Right atrium auricular region (tissue), 2 donors: Measurements from ENCODE around the gene RBP7. TPM values are rescaled to one million over a fixed set of nuclear protein-coding genes. Genes with fewer than 3 reads are reported as not detected.
A peak's percentile ranks its signal among the peaks of the same experiment; 100 is the strongest.

Source experiments
- DNase-seq: peaks from one replicate; pipeline ENCODE4 v3.0.0-alpha.2; 2019; ENCODE audit warnings: low spot score
- H3K27ac ChIP-seq, 2 donors: fragments of 200-600 bp; sonication (generic); 1 replicate in 1 of 2; 2 replicates in 1 of 2; pipeline ENCODE4 v1.5.1; 2016 to 2019
- H3K27me3 ChIP-seq, 2 donors: fragments of 200-600 bp; sonication (generic); one replicate each; pipeline versions ENCODE4 v1.5.1 to v1.6.0; 2017 to 2019
- H3K36me3 ChIP-seq: fragments of 200-600 bp; sonication (generic); one replicate; pipeline ENCODE4 v1.5.1; 2016
- H3K4me1 ChIP-seq, 2 donors: fragments of 200-600 bp; sonication (generic); one replicate each; pipeline versions ENCODE4 v1.5.1 to v1.6.0; 2017 to 2019
- H3K4me3 ChIP-seq, 2 donors: fragments of 200-600 bp; sonication (generic); 1 replicate in 1 of 2; 2 replicates in 1 of 2; pipeline ENCODE4 v1.5.1; 2017 to 2019; ENCODE audit warnings: mild to moderate bottlenecking in 1 of 2, moderate library complexity in 1 of 2
- H3K9me3 ChIP-seq, 2 donors: fragments of 200-600 bp; sonication (generic); one replicate each; pipeline ENCODE4 v1.5.1; 2019
- CTCF ChIP-seq, 2 donors: fragments of 200-600 bp; sonication (generic); IDR thresholded peaks; one replicate each; pipeline ENCODE4 v1.5.1; 2019; ENCODE audit warnings: antibody characterized with exemption in 2 of 2
- total RNA-seq, 2 donors: library from RNA; depleted of rRNA; stranded (reverse); fragments of >200 nt; gene quantifications; one replicate each; pipeline ENCODE4 v1.1.0, GENCODE V29; 2016

RBP7 gene
- total RNA-seq, 2 donors from 2014 or later = 31.4 to 33.9 TPM

GRCh38 chr1:10033359-10033845 lies 36.4 kb downstream of the RBP7 start:
- Histone ChIP-seq H3K4me3 (peak overlapping the region; percentile 87 to 90), H3K27me3 (no peaks in the 10 kb centered on the region), H3K9me3 (no peaks in the 10 kb centered on the region), H3K27ac (peak overlapping the region; percentile 94 to 95), H3K4me1 (peaks cover 0 to 27% of the 10 kb centered on the region in 2 donors), H3K36me3 (peaks cover 13% of the 10 kb centered on the region)
- no peak for DNase-seq
- no peak for TF ChIP-seq CTCF (IDR thresholded peaks at IDR 0.05)

GRCh38 chr1:10042746-10043145 lies 45.7 kb downstream of the RBP7 start:
- Histone ChIP-seq H3K27ac (no peak overlapping the region), H3K4me3 (no peak overlapping the region), H3K9me3 (no peaks in the 10 kb centered on the region), H3K27me3 (no peaks in the 10 kb centered on the region), H3K4me1 (peaks cover 0 to 33% of the 10 kb centered on the region in 2 donors), H3K36me3 (peaks cover under 1% of the 10 kb centered on the region)
- TF ChIP-seq CTCF (IDR thresholded peaks at IDR 0.05) = no peak
- no peak for DNase-seq

- H3K4me3 ChIP-seq = no peak overlapping the region
- H3K4me1 ChIP-seq = peaks cover 0 to 42% of the 10 kb centered on the region in 2 donors
- no peaks in the 10 kb centered on the region for H3K9me3 ChIP-seq
- H3K27ac ChIP-seq = peak overlapping the region; percentile 4 to 51
- H3K27me3 ChIP-seq = no peaks in the 10 kb centered on the region
- DNase-seq = no peak
- H3K36me3 ChIP-seq = no peaks in the 10 kb centered on the region
- no peak for TF ChIP-seq CTCF (IDR thresholded peaks at IDR 0.05)
Measured at GRCh38 chr1:10045480-10046355, 48.7 kb downstream of the RBP7 start.

GRCh38 chr1:10046356-10047085 lies 49.5 kb downstream of the RBP7 start:
- no peak for DNase-seq
- Histone ChIP-seq H3K9me3 (no peaks in the 10 kb centered on the region), H3K4me3 (no peak overlapping the region), H3K27me3 (no peaks in the 10 kb centered on the region), H3K36me3 (no peaks in the 10 kb centered on the region), H3K4me1 (peaks cover 0 to 45% of the 10 kb centered on the region in 2 donors), H3K27ac (peak overlapping the region; percentile 4 to 51)
- no peak for TF ChIP-seq CTCF (IDR thresholded peaks at IDR 0.05)

- TF ChIP-seq CTCF (IDR thresholded peaks at IDR 0.05) = no peak
- no peaks in the 10 kb centered on the region for H3K36me3 ChIP-seq
- H3K9me3 ChIP-seq = no peaks in the 10 kb centered on the region
- no peak for DNase-seq
- no peaks in the 10 kb centered on the region for H3K27me3 ChIP-seq
- H3K4me1 ChIP-seq = peaks cover 0 to 57% of the 10 kb centered on the region in 2 donors
- no peak overlapping the region for H3K4me3 ChIP-seq
- no peak overlapping the region for H3K27ac ChIP-seq
Measured at GRCh38 chr1:10048601-10049000, 51.6 kb downstream of the RBP7 start.
